Prostate gland (tissue), 2 donors: ENCODE measurements around the gene HSH2D.

Source experiments
- POLR2A ChIP-seq: fragments of 450-650 bp; IDR thresholded peaks from one replicate; pipeline ENCODE4 v1.6.1; 2016; ENCODE audit warnings: antibody characterized with exemption, mild to moderate bottlenecking
- POLR2AphosphoS5 ChIP-seq: sonication (generic); formaldehyde crosslinking; IDR thresholded peaks from one replicate; pipeline ENCODE4 v1.6.1; 2017; ENCODE audit warnings: antibody characterized with exemption
- TF ChIP-seq, protein P1 (sequence below), 4 experiments: fragments of 200-600 bp in 2 of 4; fragments of 450-650 bp in 2 of 4; sonication (generic) in 2 of 4; IDR thresholded peaks; 1 replicate in 3 of 4; 2 replicates in 1 of 4; pipeline ENCODE4 v1.5.1; 2016 to 2019; ENCODE audit warnings: antibody characterized with exemption in 4 of 4, mild to moderate bottlenecking in 2 of 4, moderate library complexity in 2 of 4

DNA sequence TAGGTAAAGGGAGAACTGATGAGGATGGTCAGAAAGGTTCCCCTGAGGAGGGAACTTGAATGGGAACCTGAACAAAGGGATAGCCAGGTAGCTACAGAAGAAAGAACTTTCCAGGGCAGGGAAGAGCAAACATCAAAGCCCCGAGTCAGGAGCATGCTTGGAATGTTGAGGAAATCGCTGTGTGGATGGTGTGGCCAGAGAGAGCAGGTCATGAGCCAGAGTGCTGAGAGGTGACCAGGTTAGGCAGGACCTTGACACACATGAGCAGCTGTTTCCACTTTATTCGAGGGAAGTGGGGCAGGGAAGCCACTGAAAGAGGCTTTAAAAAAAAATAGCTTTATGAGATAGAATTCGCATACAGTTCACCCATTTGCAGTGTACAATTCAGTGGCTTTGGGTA, 27.4 kb upstream of the HSH2D start:
- TF ChIP-seq, protein P1, sequence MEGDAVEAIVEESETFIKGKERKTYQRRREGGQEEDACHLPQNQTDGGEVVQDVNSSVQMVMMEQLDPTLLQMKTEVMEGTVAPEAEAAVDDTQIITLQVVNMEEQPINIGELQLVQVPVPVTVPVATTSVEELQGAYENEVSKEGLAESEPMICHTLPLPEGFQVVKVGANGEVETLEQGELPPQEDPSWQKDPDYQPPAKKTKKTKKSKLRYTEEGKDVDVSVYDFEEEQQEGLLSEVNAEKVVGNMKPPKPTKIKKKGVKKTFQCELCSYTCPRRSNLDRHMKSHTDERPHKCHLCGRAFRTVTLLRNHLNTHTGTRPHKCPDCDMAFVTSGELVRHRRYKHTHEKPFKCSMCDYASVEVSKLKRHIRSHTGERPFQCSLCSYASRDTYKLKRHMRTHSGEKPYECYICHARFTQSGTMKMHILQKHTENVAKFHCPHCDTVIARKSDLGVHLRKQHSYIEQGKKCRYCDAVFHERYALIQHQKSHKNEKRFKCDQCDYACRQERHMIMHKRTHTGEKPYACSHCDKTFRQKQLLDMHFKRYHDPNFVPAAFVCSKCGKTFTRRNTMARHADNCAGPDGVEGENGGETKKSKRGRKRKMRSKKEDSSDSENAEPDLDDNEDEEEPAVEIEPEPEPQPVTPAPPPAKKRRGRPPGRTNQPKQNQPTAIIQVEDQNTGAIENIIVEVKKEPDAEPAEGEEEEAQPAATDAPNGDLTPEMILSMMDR (IDR thresholded peaks at IDR 0.05), result no peak
- TF ChIP-seq POLR2AphosphoS5 (no peak), POLR2A (no peak)
